ENCODE data around the gene SLC10A7.

SLC10A7 gene

DNA sequence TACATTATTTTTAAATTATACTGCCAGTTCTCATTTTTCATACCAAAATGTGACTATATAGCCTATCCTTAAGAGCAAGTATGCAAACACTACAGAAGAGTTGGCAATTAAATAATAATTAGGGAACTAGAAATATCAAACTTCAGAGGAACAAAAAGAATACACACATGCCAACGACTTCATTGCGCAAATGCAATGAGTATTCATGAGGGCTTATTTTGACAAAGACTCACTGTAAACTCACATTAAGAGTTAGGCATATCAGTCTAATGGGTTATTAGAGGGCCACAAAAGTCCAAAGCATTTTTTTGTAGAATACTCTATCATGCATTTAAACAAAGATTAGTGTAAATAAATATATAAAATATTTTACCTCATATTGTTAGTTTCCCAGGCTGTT is 31.6 kb downstream of the SLC10A7 start:
- DNase-seq: no peak

DNA sequence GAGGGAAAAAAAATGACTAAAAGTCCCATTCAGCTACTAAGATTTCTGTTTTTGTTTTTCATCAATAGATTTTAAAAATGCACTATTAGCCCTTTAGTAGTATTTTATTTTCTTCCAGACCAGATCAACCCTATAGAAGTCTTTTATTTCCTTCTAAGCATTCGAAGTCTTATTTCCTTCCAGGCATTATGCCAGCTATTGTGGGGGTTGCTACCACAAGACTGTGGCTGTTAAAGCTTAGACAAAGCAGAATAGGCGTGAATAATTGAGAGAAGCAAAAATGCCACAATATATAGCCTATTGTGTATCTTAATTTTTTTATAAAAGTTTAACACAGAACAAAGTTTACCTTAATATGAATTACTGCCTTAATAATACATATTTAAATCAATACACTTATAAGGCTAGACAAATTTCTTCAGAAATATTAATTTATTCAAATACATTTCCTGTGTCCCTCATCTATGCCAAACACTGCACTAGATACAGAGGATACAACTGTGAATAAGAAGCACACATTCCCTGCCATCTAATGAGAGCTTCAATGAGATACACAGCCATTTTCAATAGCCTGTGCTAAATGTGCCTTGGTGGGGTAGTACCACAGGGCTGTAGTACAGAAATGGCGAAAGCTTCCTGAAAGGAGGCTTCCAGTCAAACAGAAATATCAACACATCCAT is 33.1 kb downstream of the SLC10A7 start:
- DNase-seq: no peak

DNA sequence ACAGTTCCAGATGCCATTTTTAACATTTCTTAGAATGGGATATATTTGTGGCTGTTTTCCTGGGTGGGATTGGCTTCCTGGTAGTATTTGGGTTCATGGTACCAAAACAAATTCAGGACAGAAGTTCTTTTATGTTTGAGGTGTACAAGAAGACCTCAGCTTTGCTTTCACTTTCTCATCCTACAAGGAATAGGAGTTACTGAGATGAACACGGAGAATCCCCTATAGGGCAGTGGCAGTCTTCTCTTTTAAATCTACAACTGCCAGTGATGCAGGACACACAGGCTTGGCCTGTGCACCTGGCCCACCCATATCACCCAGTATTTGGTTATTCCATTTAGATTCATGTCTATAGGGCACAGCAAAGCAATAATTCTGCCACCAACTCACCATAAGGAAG is 35.2 kb downstream of the SLC10A7 start:
- DNase-seq: no peak

DNA sequence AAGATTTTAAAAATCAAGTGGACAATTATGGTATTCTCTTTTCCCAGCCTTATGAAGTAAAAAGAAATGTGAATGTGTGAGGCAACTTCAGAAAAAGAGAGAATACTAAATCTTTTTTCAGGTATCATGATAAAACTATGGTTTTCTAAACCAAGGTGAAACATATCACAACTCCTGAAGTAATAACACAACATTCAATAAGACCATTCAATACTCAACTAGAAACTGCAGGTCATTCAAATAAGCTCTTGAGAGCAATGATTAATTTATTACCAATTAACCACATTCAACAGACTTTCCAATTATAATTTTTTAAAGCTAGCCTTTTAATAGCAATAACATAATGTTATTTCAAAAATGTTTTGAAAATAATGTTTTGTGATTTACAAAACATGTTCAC is 35.8 kb downstream of the SLC10A7 start:
- no peak for DNase-seq

DNA sequence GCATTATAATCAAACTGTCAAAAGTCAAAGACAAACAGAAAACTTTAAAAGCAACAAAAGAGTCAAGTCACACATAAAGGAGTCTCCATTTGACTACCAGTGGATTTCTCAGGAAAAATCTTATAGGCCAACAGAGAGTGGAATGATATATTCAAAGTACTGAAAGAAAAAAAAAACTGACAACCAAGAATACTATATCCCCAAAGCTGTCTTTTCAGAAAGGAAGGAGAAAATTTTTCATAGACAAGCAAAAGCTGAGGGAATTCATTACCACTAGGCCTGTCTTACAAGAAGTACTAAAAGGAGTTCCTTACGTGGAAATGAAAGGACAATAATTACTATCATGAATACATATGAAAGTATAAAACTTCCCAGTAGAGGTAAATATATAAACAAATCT is 39.0 kb downstream of the SLC10A7 start:
- no peak for DNase-seq

DNA sequence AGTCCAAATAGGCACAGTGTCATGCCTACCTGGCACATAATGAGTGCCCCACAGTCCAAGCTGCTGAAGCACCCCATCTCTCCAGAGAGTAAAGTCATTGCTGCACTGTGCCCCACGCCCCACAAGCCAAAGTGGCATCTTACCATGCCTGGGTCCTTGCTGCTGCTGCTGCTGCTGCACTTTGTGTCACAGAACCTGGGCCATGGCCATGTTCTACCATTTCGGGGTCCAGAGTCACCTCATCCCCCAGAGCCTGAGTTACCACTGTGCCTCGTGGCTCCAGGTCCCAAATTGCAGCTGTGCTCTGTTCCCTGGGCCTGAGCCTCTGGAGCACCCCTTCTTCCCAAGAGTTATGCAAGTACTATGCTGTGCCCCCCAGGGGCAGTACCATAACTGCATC is 40.5 kb downstream of the SLC10A7 start:
- DNase-seq: no peak

DNA sequence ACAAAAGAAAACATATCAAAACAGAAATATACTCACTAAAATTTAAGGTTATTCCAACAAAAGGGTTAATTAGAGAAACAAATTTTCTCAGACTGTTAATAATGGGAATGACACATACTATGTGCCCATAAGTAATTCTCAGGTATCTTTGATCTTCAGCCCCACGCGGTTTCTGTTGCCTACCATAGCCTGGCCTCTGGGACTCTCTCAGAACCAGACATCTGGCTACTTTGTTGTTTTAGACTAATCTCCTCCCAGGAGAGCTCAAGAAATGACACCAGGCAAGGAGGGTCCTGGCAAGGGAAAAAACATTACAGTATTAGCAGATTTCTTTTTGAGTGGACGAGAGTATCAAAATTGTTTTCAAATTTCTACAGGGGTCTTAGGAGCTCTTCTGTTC is 43.7 kb downstream of the SLC10A7 start:
- no peak for DNase-seq

DNA sequence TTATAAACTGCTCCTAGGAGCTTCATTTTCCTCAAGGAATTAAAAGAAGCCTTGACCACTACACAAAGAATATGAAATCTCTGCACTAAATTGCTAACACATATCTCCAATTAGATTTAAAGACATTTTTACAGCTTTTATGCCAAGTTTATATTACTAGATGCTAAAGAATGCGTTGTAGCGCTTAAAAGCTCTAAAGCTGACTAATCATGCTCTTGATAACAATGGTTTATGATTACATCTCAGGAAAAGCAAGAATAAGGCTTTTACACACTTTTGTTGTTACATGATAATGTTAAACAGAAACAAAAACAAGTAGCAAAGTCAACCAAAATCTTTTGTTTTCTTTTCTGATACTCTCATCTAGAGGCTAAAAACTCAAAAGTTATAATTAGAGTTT is 44.7 kb downstream of the SLC10A7 start:
- DNase-seq: no peak

DNA sequence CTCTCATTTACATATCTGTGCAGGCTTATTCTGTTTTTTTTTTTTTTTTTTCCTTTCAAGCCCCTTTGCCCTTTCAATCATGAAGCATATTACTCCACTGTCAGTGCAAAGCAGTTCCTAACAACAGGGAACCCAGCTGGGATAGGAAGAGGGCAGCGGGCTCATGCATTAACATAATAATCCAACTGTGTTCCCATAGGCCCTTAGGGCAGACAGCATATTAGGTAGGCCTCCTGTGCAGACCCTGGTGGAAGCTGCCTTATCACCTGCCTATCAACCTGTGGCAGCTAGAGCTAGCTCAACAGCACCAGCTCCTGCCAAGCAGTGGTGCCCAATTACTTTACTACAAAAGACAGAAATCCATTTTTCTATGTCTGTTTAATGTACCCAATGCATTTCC is 49.3 kb downstream of the SLC10A7 start:
- no peak for DNase-seq

DNA sequence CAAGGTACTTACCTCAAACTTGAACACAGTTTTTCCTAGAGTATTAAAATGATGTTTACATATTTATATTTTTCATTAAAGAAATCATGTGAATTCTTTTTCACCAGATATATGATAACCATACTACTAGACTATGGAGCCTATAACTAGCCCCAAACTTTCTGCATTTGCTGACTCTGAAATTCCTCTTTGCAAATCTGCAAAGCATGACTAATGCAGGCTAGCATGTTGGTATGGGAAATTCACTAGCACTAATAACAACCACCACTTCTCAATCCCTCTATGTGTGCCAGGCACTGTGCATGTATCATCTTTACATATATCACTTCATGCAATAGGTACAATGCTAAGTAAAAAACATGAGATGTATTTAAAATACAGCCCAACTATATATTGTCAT is 51.1 kb downstream of the SLC10A7 start:
- no peak for DNase-seq

DNA sequence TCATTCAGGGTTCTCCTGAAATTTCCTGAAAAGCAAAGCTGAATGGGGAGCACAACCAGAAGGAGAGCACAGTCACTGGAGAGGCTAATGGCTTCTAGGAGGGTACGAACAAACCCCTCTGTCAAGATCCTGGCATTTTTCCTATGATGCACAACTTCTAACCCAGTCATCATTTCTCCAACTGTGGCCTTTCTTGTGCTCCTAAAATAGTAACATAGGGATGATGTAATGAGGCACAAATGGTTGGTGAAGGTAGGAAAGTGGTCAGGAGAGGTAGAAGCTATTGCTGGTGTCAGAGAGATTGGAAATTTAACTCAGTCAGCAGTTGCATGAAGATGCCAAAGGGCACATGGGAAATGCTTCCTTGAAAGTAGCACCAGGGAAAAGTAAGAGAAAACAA is 52.7 kb downstream of the SLC10A7 start:
- DNase-seq: no peak

DNA sequence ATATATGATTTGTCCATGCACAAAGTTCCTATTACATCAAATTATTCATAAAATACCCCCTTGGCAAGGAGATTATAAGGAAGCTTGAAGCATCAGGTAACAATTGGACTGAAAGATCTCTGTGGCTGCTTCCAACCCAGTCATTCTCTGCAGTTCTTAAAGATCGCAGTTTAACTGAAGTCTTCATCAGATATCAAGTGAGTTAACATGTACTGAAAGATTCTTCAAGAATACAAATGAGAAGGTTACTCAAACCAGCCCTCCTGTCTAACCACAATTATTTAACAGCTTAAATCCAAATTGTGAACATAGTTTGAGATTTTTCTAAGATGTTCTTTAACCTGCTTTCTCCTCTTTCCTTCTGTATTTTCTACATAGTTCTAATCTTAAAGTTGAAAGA is 56.1 kb downstream of the SLC10A7 start:
- DNase-seq: no peak

DNA sequence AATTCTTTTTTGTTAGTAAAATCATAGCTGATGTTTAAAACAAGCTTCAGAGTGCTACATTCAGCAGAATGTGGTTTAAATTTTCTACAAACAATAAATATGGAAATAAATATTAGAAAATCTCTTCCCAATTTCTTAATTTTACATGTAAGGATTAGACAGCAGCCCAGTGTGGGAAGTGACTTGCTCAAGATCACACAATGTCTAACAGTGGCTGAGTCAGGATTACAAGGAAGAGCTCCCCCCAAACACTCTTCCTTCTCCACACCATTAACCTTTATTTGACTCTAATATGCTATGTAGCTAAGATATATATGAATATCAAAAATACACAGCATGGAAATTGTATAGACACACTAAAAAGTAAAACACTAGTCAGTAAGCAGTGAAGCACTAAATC is 59.5 kb downstream of the SLC10A7 start:
- no peak for DNase-seq

DNA sequence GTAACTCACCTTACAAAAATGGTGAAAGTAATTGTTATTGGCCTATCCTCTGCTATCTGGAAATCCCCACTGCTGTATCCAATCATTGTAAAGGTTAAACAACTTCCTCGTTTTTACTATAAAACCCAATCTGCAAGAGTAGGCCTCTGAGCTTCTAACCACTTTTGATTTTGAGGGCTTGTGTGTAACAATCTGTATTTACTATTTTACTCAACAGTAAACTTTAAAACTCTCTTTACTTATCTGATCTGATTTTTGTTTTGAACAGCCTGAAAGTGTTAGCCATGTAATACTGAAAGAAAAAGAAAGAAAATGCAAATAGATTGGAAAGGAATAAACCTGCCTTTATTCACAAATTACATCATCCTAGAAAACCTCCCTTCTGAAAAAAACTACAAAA is 63.1 kb downstream of the SLC10A7 start:
- no peak for DNase-seq

DNA sequence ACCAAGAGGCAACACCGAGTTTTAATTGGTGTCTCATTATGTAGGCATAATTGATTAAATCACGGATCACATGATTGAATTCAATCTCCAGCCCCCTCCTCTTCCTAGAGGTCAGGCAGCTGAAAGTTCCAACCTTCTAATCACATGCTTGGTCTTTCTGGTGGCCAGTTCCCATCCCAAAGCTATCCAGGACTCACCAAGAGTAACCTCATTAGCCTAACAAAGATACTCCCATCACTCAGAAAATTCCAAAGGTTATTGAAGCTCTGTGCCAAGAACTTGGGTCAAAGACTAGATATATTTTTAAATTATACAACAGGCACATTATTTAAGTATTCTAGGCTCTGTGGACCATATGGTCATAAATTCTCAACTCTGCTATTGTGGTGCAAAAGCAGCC is 65.1 kb downstream of the SLC10A7 start:
- DNase-seq: no peak

DNA sequence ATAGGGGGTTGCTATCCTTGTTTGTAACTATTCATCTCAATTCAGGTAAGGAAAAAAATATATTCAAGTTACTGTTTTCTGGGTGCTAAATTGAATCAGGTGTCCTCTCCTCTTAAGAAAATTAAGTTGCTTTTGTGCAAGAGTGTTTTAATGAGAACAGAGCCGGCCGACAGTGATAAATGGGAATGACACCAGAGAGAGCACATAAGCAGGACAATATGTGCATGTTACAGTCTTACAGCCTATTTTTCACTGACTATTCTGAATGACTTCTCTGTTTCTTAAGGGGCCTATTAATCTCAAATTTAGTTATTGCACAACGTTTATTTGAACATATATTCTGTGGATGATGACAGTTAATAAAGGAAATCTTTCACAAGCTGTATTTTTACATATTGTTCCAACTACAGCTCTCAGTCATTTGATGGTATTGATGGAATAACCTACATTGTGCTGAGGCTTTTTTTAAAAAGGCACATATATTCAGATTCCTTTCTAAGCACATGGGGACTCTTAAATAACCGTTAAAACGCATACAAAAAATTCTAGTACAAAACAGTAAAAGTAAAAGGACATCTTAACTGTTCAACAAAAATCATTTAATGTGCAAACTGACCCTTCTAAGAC is 68.4 kb downstream of the SLC10A7 start:
- DNase-seq: no peak

DNA sequence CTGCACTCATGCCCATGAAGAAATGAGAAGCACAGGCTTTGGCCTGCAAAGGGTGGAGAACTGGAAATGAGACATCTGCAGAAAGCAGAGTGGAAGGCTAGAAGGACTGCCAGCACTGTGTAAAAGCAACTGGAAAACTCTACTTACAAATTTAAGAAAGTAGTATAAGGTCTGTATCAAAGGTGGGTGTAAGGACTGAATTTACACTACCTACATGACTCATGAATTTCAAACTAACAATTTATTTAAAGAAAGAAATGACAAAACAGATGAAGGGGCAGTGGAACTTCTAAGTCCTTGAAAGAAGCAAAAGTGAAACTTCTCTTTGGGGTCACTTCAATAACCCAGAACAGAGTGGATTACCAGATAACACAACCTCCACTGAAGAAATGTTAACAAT is 71.2 kb downstream of the SLC10A7 start:
- DNase-seq: no peak

DNA sequence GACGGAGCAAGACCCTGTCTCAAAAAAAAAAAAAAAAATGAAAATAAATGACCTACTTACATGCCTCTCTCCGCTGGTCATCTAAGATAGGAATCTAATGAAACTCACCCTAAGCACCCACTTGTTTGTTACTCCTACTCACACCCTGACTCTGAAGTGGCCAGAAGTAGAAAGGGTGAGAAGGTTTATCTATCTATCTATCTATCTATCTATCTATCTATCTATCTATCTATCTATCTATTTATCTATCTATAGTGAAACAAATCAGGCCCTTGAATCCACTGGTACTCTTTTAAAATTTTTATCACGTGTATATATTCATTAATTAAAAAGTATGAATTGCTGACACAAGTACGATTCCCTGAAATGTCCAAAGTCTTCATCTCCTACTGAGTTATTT is 75.2 kb downstream of the SLC10A7 start:
- no peak for DNase-seq

DNA sequence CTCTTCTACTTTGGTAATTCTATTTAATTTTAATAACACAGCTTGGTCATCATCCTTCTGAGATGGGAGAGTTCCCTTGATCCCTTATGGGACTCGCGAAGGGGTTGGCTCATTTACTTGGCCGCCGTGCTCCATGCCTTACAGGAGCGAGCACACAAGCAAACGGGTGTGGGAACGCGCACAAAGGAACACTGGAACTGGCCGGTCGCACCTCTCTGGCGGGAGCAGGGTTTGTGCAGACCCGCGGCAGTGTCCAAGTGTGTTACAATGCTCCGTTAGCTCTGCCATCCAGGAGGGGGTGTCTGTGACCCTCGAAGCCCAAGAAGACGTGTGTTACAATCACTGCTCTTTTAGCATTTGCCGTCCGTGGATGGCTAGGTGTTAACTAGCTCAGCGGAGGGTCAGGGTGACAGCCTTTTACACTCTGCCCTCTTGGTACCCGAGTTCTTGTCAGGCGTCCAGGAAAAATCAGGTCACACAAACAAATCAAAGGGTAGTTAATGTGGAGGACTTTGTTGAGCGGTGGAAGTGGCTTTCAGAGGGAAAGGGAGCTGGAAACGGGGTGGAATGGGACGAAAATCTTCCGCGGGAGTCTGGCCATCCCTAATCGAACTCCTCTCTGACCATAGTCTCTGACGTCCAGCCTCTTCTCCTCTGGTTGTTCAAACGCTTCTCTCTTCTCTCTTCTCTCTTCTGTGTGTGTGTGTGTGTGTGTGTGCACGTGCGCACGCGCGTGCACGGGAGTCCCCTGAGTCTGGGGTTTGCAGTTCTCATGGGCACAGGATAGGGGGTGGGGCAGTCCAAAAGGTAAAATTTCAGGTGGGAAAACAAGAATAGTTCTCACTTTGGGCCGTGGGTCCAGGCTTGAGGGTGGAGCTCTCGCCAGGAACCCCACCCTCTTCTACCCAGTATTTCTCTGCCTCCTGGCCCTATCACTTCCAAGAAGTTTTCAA is 76.3 kb downstream of the SLC10A7 start:
- DNase-seq: no peak

DNA sequence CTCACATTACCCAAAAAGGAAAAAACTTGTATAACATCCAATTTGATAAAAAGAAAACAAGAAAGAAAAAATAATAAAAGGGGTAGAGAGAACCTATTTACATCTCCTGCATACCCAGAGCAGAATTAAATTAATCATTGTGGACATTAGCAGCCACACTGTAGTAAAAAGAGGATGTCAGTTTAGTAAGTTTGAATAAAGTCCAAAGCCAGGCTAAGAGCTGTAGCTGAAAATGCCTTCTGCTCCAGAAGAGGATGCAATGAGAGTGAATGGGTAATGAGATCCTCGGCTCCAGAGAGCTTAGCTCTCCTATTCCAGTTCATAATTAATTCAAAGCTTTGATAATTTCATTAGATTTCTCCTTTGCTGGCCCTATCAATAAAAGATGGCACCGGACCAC is 78.2 kb downstream of the SLC10A7 start:
- no peak for DNase-seq

DNA sequence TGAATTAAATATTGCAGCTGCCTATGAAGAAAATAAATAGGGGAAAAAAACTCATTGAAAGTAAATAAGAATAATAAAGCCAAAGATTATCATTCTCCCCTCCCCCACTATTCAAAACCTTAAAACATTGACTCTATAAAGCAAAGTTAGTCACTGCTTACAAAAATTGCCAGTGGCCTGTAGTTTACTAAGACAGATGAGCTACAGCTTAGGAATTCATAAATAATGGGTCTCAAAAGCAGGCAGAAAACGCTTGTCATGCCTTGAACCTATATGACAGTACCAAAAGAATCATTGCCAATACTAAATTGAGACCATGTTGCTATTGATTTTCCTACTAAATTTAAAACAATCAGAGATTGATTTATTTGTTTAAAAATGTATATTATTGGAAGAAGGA is 78.9 kb downstream of the SLC10A7 start:
- DNase-seq: no peak

DNA sequence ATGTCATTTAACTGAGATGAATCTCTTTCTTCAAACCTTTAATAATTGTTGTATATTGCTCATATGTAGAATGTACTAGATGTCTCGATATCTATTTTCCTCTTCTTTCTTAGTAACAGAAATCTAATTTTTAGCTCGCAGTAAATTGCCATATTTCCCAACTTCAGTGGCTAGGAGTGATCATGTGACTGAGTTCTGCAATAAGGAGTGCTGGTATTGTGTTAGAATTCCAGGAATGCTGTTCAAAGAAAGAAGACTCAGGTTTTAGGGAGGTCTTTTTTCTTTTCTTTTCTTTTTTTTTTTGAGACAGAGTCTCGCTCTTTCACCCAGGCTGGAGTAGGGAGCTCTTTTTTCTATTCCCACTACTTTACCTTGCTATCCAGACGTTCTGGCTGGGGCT is 81.7 kb downstream of the SLC10A7 start:
- DNase-seq: no peak

DNA sequence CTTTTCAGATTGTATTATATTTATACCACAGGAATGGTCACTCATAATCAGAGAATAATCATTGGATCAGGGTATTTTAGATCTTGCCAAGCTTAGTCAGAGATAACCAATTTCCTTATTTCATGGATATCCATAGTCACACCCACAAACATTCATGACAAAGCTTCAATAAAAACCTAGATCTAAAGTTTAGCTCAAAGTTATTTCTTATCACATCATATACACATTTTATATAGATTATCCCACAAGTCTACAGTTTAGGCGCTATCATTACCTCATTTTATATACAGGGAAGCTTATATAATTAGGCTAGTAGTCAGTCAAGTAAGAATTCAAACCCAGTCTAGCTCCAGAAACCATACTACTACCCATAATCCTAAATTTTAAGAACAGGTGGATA is 82.3 kb downstream of the SLC10A7 start:
- no peak for DNase-seq

DNA sequence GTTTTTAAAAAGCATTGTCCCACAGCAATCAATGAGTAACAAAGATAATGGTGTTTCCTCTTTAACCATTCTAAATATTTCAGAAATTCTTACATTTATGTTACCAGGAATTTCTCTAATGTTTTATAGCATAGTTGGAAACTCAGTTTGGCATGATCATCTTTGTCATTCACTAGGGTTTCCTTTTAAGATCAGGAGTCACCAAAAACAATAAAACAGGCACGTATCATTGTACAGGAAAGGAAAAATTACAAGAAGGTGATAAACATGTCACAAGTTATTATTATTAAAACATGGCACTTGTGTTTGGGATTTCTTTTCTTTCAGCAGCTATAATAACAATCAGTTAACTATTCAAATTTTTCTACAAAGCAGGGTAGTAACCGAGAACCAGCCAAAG is 84.0 kb downstream of the SLC10A7 start:
- DNase-seq: no peak

All from activated CD8-positive, alpha-beta memory T cell treated with anti-CD3 and anti-CD28 coated beads, Interleukin-2, amount 50 U/mL, for 48 hours (primary cell).